ENCODE results near the gene ZNF343.

ZNF343 gene

DNA sequence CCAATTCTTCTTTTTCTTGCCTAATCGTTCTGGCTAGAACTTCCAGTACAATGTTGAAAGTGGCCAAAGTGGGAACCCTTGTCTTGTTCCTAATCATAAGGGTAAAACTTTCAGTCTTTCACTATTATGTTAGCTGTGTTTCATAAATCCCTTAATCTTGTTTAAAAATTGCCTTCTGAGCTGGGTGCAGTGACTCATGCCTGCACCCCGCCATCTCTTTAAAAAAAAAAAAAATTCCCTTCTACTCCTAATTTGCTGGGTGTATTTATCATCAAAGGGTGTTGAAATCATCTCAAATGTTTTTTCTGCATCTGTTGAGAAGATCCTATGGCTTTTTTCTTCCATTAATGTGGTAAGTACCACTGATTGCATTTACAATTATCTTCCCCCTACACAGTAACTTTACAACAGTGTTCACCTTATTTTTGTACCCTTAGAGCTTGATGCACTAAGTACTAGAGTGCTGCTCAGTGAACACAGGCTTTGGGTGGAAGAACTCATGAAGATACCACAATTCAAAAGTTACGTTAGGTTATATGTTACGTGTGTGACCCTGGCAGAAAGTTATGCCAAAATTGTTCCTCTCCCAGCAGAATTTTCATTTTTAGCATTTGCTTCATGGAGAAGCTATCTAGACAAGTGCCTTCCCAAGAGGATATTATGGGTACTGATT lies 47.8 kb downstream of the ZNF343 start:
- DNase-seq (ENCODE audit: low read depth): no peak
- TF ChIP-seq, protein P1, sequence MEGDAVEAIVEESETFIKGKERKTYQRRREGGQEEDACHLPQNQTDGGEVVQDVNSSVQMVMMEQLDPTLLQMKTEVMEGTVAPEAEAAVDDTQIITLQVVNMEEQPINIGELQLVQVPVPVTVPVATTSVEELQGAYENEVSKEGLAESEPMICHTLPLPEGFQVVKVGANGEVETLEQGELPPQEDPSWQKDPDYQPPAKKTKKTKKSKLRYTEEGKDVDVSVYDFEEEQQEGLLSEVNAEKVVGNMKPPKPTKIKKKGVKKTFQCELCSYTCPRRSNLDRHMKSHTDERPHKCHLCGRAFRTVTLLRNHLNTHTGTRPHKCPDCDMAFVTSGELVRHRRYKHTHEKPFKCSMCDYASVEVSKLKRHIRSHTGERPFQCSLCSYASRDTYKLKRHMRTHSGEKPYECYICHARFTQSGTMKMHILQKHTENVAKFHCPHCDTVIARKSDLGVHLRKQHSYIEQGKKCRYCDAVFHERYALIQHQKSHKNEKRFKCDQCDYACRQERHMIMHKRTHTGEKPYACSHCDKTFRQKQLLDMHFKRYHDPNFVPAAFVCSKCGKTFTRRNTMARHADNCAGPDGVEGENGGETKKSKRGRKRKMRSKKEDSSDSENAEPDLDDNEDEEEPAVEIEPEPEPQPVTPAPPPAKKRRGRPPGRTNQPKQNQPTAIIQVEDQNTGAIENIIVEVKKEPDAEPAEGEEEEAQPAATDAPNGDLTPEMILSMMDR (IDR thresholded peaks at IDR 0.05; ENCODE audit: insufficient read depth, low read depth, low read length, missing control alignments): no peak

DNA sequence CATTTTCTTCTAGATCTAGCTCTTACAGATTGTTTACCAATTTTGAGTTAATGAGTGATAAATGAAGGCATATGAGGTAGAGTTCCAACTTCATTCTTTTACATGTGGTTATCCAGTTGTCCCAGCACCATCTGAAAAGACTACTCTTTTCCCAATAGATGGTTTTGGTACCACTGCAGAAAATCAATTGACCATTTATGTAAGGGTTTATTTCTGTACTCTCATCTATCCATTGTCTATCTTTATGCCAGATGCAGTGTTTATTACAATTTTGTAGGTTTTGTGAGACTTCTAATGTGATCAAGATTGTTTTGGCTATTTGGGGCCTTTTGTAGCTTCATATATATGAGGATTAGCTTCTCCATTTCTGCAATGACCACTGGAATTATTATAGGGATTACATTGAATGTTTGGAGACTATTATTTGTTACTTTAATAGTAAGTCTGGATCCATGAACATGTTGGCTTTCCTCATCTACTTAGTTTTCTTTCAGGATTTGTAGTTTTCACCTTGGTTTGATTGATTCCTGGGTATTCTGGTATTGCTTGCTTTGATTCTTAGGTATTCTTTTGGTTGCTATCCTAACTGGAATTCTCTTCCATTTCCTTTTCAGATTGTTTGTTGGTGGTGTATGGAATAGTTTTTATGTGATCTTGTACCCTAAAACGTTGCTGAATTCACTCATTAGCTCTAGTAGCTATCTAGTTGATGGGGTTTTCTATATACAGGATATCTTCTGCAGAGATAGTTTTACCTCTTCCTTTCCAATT lies 48.5 kb downstream of the ZNF343 start:
- DNase-seq (ENCODE audit: low read depth): no peak
- no peak overlapping the region for H3K4me3 ChIP-seq (ENCODE audit: low read length)
- TF ChIP-seq, protein P1 (IDR thresholded peaks at IDR 0.05; ENCODE audit: insufficient read depth, low read depth, low read length, missing control alignments): no peak

More for the DNA sequence above, 47.8 kb downstream of the ZNF343 start:
- H3K4me3 ChIP-seq (ENCODE audit: low read length): no peak overlapping the region

DNA sequence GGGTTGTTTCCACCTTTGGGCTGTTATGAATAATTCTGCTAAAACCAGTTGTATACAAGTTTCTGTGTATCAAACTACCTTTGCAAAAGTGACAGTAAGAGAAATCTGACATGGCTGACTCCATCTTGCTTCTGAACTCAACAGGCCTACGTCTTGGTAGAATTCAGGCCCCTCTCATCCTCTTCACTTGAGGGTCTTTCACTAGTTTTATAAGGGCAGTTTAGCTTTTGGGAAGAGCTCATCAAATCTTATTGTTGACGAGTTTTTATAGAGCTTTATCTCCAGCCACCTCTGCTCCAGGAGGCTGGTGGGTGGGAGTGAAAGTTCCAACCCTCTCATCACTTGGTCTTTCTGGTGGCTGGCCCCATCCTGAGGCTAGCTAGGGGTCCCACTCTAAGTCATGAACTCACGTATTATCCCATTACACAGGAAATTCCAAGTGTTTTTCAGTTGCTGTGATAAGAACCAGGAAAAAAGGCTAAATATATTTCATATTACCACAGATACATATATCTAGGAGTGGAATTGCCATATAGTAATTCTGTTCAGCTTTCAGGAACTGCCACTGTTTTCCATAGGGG lies 49.7 kb downstream of the ZNF343 start:
- DNase-seq (ENCODE audit: low read depth): no peak
- TF ChIP-seq, protein P1 (IDR thresholded peaks at IDR 0.05; ENCODE audit: insufficient read depth, low read depth, low read length, missing control alignments): no peak
- H3K4me3 ChIP-seq (ENCODE audit: low read length): no peak overlapping the region

DNA sequence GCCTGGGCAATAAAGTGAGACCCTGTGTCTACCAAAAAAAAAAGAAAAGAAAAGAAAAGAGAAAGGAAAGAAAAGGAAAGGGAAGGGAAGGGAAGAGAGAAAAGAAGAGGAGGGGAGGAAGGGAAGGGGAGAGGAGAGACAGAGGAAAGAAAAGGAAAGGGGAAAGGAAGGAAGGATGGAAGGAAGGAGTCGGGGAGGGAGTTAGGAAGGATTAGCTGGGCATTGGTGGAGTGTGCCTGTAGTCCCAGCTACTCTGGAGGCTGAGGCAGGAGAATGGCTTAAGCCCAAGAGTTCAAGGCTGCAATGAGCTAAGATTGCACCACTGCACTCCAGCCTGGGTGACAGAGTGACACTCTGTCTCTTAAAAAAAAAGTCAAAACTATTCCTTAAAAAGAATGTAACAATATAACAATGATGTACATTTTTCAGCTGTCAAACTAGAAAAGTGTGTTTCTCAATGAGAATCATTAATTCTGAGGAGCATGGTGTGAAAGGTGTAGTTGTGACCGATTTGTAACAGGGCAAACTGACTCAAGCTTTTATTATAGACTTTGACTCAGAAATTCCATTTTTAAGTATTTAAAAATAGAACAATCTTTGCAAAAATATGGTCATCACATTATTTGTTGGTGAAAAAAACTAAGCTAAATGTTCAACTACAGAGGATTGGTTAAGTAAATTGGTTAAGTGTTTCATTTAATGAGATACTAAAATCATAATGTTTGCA lies 52.8 kb downstream of the ZNF343 start:
- TF ChIP-seq, protein P1 (IDR thresholded peaks at IDR 0.05; ENCODE audit: insufficient read depth, low read depth, low read length, missing control alignments): no peak
- H3K4me3 ChIP-seq (ENCODE audit: low read length): no peak overlapping the region
- DNase-seq (ENCODE audit: low read depth): no peak

GRCh38 chr20:2453792-2454191 lies 54.9 kb downstream of the ZNF343 start:
- TF ChIP-seq, protein P1 (IDR thresholded peaks at IDR 0.05; ENCODE audit: insufficient read depth, low read depth, low read length, missing control alignments): no peak
- H3K4me3 ChIP-seq (ENCODE audit: low read length): no peak overlapping the region
- no peak for DNase-seq (ENCODE audit: low read depth)

DNA sequence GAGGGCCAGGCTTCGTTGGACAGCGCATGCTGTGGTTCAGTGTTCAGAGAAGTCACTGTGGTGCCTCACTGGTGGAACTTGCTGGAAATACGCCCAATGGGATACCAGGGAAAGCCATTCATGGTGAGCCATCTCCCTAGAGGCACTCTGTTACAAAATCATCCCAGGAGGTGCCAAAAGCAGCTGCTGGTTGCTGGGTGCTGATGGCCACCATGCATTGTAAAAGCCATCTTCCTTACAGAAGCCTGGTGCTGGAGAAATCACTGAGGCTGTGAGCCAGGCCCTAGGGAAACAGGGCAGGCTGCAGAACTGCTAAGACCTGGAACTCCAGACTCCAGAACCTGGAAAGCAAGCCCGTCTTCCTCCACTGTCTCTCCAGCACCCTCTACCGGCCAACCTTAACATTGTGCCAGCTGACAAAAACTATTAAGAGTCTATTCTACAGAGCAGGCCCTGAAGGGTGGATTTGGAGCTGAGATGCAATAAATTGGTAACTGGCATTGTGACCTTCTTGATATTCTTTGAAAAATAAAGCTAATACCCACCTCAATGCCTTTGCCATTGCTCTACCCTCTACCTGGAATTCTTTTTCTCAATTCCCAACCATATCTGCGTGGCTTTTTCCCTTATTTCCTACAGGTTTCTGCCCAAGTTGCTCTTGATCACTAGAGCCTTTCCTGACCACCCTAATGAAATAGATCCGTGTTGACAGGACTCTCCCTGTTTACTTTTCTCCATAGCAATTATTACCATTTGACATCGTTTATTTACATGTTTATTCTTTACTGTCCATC lies 56.6 kb downstream of the ZNF343 start:
- DNase-seq (ENCODE audit: low read depth): peak; percentile 81
- TF ChIP-seq, protein P1 (IDR thresholded peaks at IDR 0.05; ENCODE audit: insufficient read depth, low read depth, low read length, missing control alignments): peak; percentile 98
- no peak overlapping the region for H3K4me3 ChIP-seq (ENCODE audit: low read length)
